Activated CD8-positive, alpha-beta memory T cell treated with anti-CD3 and anti-CD28 coated beads, Interleukin-2, amount 10 ng/mL, durations not matched to agents 7 days and 5 days (primary cell): ENCODE measurements around the gene STAT4. TPM values are rescaled to one million over a fixed set of nuclear protein-coding genes. Genes with fewer than 3 reads are reported as not detected.
"Not testable (repeated sequence)": the region's sequence is repeated elsewhere in the genome, so short reads cannot be mapped to it uniquely, and the experiment has no call there.

ENCODE experiments used
- ATAC-seq: fragments of 150-1000 bp; cut with Tn5 transposase; one replicate; pipeline ENCODE4 v1.10.0; 2021; ENCODE audit warnings: moderate library complexity
- CTCF ChIA-PET: fragments of 350-600 bp; sonication (Branson Sonifier 250); formaldehyde crosslinking; loops from one replicate; lab custom pipeline; 2021; ENCODE audit warnings: antibody characterized with exemption; lab: Charles Lee
- DNase-seq: peaks from one replicate; pipeline ENCODE4 v3.0.0-alpha.2; 2020
- H3K27ac Mint-ChIP-seq: one replicate; pipeline ENCODE4 v1.8.0; 2021; ENCODE audit warnings: mild to moderate bottlenecking, mixed read lengths
- H3K27me3 Mint-ChIP-seq: one replicate; pipeline ENCODE4 v1.8.0; 2021; ENCODE audit warnings: mixed read lengths
- H3K36me3 Mint-ChIP-seq: one replicate; pipeline ENCODE4 v1.8.0; 2021; ENCODE audit warnings: mild to moderate bottlenecking, mixed read lengths
- H3K4me1 Mint-ChIP-seq: one replicate; pipeline ENCODE4 v1.8.0; 2021; ENCODE audit warnings: mixed read lengths
- H3K4me3 Mint-ChIP-seq: one replicate; pipeline ENCODE4 v1.8.0; 2021; ENCODE audit warnings: mild to moderate bottlenecking, moderate library complexity, mixed read lengths
- H3K9me3 Mint-ChIP-seq: one replicate; pipeline ENCODE4 v1.8.0; 2022; ENCODE audit warnings: low read depth, mixed read lengths
- total RNA-seq, 2 experiments: library from RNA; stranded (reverse); gene quantifications; one replicate each; pipeline ENCODE4 v1.2.3, GENCODE V29; 2021

The STAT4 gene
- total RNA-seq, 2 experiments from 2014 or later = 101 to 109 TPM

DNA sequence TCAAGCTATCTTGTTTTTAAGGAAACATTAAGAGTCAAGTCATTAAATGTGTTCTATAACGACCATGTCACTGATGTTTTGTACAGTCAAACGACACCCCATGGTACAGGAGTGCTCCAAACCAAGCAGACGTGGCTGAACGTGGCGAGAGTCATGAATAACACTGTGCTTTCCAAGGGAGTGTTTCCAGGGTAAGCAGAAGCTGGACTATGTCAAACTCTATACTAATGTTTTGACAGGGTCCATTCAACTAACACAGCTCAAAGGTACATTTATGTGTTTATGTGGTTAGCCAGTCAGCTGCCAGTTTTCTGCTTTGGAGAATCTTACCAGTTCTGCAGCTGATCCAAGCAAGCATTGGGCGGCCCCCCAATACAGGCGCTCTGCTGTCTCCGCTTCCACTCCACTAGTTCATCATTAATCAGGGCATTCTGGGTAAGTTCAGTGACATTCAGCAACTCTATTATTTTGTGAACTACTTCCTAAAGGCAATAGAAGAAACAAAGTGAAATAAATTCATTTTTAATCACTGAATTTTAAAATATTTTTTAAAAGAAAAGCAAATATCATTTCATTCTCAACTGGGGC lies 153.2 kb downstream of the STAT4 start:
- DNase-seq (no peak), ATAC-seq (no peak)
- Mint-ChIP-seq H3K27ac (peak overlapping the region; percentile 65), H3K27me3 (no peaks in the 10 kb centered on the region), H3K4me1 (peaks cover 74% of the 10 kb centered on the region), H3K4me3 (no peak overlapping the region), H3K9me3 (no peaks in the 10 kb centered on the region), H3K36me3 (peaks cover 90% of the 10 kb centered on the region)
- CTCF ChIA-PET = interaction anchor here (1.0 to 1.9 kb wide), 2 partner anchors 11 to 23 kb away, joined by 3 to 5 read pairs; no protein-coding TSS in a partner anchor

GRCh38 chr2:190996947-190997346 lies 153.8 kb downstream of the STAT4 start:
- H3K4me3 Mint-ChIP-seq = no peak overlapping the region
- DNase-seq (no peak), ATAC-seq (no peak)
- H3K9me3 Mint-ChIP-seq = no peaks in the 10 kb centered on the region
- H3K36me3 Mint-ChIP-seq = peaks cover 90% of the 10 kb centered on the region
- H3K4me1 Mint-ChIP-seq = peaks cover 72% of the 10 kb centered on the region
- CTCF ChIA-PET = interaction anchor here (0.5 to 1.9 kb wide), 4 partner anchors 11 to 23 kb away, joined by 3 to 5 read pairs (median 3); no protein-coding TSS in a partner anchor
- no peaks in the 10 kb centered on the region for H3K27me3 Mint-ChIP-seq
- peak overlapping the region; percentile 65 for H3K27ac Mint-ChIP-seq

DNA sequence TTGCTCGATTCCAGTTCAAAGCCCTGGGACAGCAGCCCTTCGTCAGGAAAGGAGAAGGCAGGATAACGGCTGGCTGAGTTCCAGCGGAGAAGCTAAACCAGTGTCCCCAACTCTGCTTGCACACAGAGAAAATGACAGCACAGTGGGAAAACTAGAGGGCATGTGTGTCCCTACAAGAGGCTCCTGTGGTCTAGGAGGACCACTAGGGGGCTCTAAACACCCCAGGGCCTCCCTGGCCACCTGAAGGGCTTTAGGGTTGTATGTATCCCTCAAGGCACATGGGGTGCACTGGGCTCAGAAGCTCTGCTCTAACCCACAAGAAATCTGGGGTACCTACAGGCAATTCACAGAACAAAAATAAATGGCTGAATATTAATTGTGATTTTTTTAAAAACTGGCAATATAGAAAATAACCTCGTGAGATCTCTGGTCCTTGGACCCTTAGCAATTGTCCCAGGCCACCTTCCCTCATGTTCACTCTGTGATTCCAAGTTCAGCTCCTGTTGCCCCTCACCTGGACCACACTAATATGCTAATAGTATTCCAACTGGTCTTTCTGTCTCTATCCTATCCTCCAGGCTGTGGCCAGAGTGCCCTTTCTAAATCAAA lies 154.4 kb downstream of the STAT4 start:
- ATAC-seq = peak; percentile 59
- peaks cover 86% of the 10 kb centered on the region for H3K36me3 Mint-ChIP-seq
- peaks cover 69% of the 10 kb centered on the region for H3K4me1 Mint-ChIP-seq
- CTCF ChIA-PET = interaction anchor here (0.5 to 1.9 kb wide), 3 partner anchors 16 to 22 kb away, joined by 3 to 5 read pairs (median 3); no protein-coding TSS in a partner anchor
- no peaks in the 10 kb centered on the region for H3K9me3 Mint-ChIP-seq
- peak overlapping the region; percentile 65 for H3K27ac Mint-ChIP-seq
- H3K4me3 Mint-ChIP-seq = no peak overlapping the region
- no peaks in the 10 kb centered on the region for H3K27me3 Mint-ChIP-seq
- DNase-seq = peak; percentile 63

DNA sequence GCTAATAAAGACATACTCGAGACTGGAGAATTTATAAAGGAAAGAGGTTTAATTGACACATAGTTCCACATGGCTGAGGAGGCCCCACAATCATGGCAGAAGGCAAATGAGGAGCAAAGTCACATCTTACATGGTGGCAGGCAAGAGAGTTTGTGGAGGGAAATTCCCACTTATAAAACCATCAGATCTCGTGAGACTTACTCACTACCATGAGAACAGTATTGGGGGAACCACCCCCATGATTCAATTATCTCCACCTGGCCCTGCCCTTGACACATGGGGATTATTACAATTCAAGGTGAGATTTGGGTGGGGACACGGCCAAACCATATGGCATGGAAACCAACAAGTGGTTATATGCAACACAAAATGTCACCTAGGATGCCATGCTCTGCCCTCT lies 155.5 kb downstream of the STAT4 start:
- H3K4me3 Mint-ChIP-seq, H3K9me3 Mint-ChIP-seq, DNase-seq, CTCF ChIA-PET, ATAC-seq, H3K27me3 Mint-ChIP-seq: not testable (repeated sequence)
- Mint-ChIP-seq H3K27ac (peak overlapping the region; percentile 22), H3K4me1 (peaks cover 62% of the 10 kb centered on the region), H3K36me3 (peaks cover 85% of the 10 kb centered on the region)

- CTCF ChIA-PET = interaction anchor here (1.1 kb wide), 1 partner anchor 101 kb away, joined by 3 read pairs; no protein-coding TSS in a partner anchor
- ATAC-seq (no peak), DNase-seq (no peak)
- H3K4me3 Mint-ChIP-seq = no peak overlapping the region
- H3K9me3 Mint-ChIP-seq = no peaks in the 10 kb centered on the region
- peaks cover 56% of the 10 kb centered on the region for H3K4me1 Mint-ChIP-seq
- H3K27me3 Mint-ChIP-seq = no peaks in the 10 kb centered on the region
- H3K27ac Mint-ChIP-seq = peak overlapping the region; percentile 33
- peaks cover 85% of the 10 kb centered on the region for H3K36me3 Mint-ChIP-seq
Observed at GRCh38 chr2:190994148-190994547, 156.6 kb downstream of the STAT4 start.

DNA sequence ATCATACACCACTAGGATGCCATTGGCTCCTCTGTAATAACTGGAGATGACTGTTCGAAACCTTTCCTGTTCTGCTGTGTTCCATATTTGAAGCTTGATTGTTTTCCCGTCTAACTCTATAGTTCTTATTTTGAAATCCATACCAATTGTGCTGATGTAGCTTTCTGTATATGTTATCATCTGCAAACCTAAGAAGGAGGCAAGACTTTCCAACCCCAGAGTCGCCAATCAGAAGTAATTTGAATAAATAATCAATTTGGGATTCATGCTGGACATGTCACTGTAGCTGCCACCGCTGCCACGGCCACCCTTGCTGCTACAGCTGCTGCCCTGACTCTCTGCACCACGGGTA lies 157.5 kb downstream of the STAT4 start:
- Mint-ChIP-seq H3K27ac (no peak overlapping the region), H3K4me3 (no peak overlapping the region), H3K27me3 (no peaks in the 10 kb centered on the region), H3K9me3 (no peaks in the 10 kb centered on the region), H3K4me1 (peaks cover 54% of the 10 kb centered on the region), H3K36me3 (peaks cover 88% of the 10 kb centered on the region)
- ATAC-seq (no peak), DNase-seq (no peak)
- CTCF ChIA-PET = interaction anchor here (1.1 kb wide), 1 partner anchor 100 kb away, joined by 3 read pairs; no protein-coding TSS in a partner anchor

- H3K4me1 Mint-ChIP-seq = peaks cover 53% of the 10 kb centered on the region
- peaks cover 85% of the 10 kb centered on the region for H3K36me3 Mint-ChIP-seq
- CTCF ChIA-PET = interaction anchor here (1.3 kb wide), 1 partner anchor 15 kb away, joined by 3 read pairs; no protein-coding TSS in a partner anchor
Observed at GRCh38 chr2:190990132-190990531, 160.7 kb downstream of the STAT4 start.

DNA sequence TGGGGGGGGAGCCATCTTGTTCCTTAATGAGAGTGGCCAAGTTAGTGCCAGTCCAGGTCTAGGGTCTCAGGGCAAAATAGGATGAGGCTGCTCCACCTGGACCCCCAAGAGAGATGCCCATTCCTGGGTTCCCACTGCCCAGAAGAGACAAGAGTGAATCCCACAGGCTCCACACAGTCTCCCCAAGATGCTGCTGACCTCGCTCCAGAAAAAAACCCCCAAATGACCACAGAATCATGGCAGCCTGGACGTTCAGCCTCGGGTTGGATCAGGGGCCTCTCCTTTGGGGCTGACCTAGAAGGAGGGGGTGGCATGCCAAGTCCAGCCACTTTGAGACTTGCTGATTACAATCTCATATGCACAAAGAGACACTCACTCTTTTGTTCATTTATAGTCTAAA lies 161.9 kb downstream of the STAT4 start:
- Mint-ChIP-seq H3K27ac (no peak overlapping the region), H3K9me3 (no peaks in the 10 kb centered on the region), H3K27me3 (no peaks in the 10 kb centered on the region), H3K36me3 (peaks cover 88% of the 10 kb centered on the region), H3K4me1 (peaks cover 55% of the 10 kb centered on the region), H3K4me3 (no peak overlapping the region)
- DNase-seq (no peak), ATAC-seq (no peak)
- CTCF ChIA-PET = no interaction called here

More at GRCh38 chr2:190990132-190990531, 160.7 kb downstream of the STAT4 start:
- DNase-seq = no peak
- ATAC-seq = no peak
- no peak overlapping the region for H3K4me3 Mint-ChIP-seq
- H3K27me3 Mint-ChIP-seq = no peaks in the 10 kb centered on the region
- H3K27ac Mint-ChIP-seq = no peak overlapping the region
- no peaks in the 10 kb centered on the region for H3K9me3 Mint-ChIP-seq

GRCh38 chr2:190987938-190988337 lies 162.9 kb downstream of the STAT4 start:
- DNase-seq (no peak), ATAC-seq (no peak)
- CTCF ChIA-PET = interaction anchor here (1.7 kb wide), 2 partner anchors 17 to 137 kb away, joined by 4 read pairs; no protein-coding TSS in a partner anchor
- H3K4me3 Mint-ChIP-seq = no peak overlapping the region
- no peaks in the 10 kb centered on the region for H3K9me3 Mint-ChIP-seq
- peaks cover 86% of the 10 kb centered on the region for H3K36me3 Mint-ChIP-seq
- peaks cover 52% of the 10 kb centered on the region for H3K4me1 Mint-ChIP-seq
- peak overlapping the region; percentile 66 for H3K27ac Mint-ChIP-seq
- no peaks in the 10 kb centered on the region for H3K27me3 Mint-ChIP-seq

- no peaks in the 10 kb centered on the region for H3K27me3 Mint-ChIP-seq
- ATAC-seq (no peak), DNase-seq (no peak)
- peaks cover 56% of the 10 kb centered on the region for H3K4me1 Mint-ChIP-seq
- CTCF ChIA-PET = interaction anchor here (1.3 to 1.7 kb wide), 3 partner anchors 13 to 136 kb away, joined by 3 to 4 read pairs (median 4); no protein-coding TSS in a partner anchor
- peaks cover 89% of the 10 kb centered on the region for H3K36me3 Mint-ChIP-seq
- no peaks in the 10 kb centered on the region for H3K9me3 Mint-ChIP-seq
- no peak overlapping the region for H3K27ac Mint-ChIP-seq
- H3K4me3 Mint-ChIP-seq = no peak overlapping the region
Observed at GRCh38 chr2:190987116-190987515, 163.7 kb downstream of the STAT4 start.

DNA sequence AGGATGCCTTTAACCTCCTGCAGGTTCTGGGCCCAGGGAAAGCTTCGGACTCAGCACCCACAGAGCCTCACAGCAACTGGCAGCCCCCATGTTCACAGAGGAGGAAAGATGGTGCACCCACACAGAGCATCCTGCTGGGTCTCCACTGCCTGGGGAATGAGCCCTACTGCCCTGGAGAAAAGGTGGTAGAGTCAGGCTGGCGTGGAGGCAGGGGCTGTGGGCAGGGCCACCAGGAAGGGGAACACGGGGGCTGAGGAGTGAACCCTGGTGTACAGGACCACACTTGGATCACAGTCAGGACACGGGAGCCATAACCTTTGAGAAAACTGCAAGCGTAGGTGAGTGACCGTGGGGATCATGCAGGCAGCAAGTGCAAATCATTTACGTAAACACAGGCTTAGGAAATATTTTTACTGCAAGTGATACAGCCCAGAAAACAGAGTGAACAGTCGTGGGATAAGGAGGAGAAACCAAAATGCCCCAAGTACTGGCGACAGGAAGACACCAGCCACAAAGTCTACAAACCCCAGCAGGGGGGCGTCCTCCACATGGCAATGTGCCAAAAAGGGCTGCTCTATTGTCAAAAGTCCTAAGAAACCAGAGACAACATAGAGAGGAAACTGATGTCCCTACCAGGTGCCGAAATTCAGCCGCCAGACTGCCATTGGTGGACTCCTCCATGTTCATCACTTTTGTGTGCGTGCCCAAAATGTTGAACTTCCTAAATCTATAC lies 164.4 kb downstream of the STAT4 start:
- Mint-ChIP-seq H3K4me1 (peaks cover 58% of the 10 kb centered on the region), H3K4me3 (no peak overlapping the region), H3K27ac (peak overlapping the region; percentile 59), H3K9me3 (no peaks in the 10 kb centered on the region), H3K27me3 (no peaks in the 10 kb centered on the region), H3K36me3 (peaks cover 93% of the 10 kb centered on the region)
- DNase-seq = no peak
- no peak for ATAC-seq
- CTCF ChIA-PET = interaction anchor here (1.3 to 1.7 kb wide), 3 partner anchors 14 to 136 kb away, joined by 3 to 4 read pairs (median 4); no protein-coding TSS in a partner anchor

DNA sequence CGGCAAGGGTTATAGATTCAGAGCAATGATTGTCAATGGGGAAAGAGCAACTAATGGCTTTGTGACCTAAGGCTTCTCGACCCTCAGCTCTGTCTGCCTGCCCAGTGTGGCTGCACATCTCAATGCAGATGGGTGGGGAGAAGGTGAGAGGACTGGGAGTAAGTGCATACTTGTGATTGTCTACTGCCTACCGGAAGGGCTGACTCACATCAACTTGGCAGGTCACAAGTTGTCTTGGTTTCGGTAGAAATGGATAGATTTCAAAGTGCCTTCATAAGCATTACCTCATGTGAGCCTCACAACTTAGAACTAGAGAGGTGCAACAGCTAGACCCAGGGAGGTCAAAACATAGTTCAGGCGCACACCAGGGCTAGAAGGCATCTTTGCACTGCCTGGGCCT lies 166.2 kb downstream of the STAT4 start:
- H3K4me3 Mint-ChIP-seq = no peak overlapping the region

More for the DNA sequence above, 166.2 kb downstream of the STAT4 start:
- ATAC-seq (peak; percentile 34), DNase-seq (no peak)
- Mint-ChIP-seq H3K27me3 (no peaks in the 10 kb centered on the region), H3K9me3 (no peaks in the 10 kb centered on the region), H3K4me1 (peaks cover 62% of the 10 kb centered on the region), H3K36me3 (peaks cover 94% of the 10 kb centered on the region), H3K27ac (peak overlapping the region; percentile 58)
- CTCF ChIA-PET = no interaction called here
